ENCODE data around the gene SLCO1A2. TPM values are rescaled to one million over a fixed set of nuclear protein-coding genes. Genes with fewer than 3 reads are reported as not detected.

Gene SLCO1A2
- total RNA-seq, 2 donors from 2014 or later, result not detected

- no peak for DNase-seq
- H3K9me3 Mint-ChIP-seq, result no peaks in the 10 kb centered on the region
- no peaks in the 10 kb centered on the region for H3K4me1 Mint-ChIP-seq (ENCODE audit: low read depth)
- peaks cover 7% of the 10 kb centered on the region for H3K27me3 Mint-ChIP-seq (ENCODE audit: low read depth)
- H3K27ac Mint-ChIP-seq, result no peak overlapping the region
- no peak overlapping the region for H3K4me3 Mint-ChIP-seq
- ATAC-seq (replicated peaks in 1 of 2), result no peak
- no peaks in the 10 kb centered on the region for H3K36me3 Mint-ChIP-seq (ENCODE audit: insufficient read depth in 2 of 2)
Measured at GRCh38 chr12:21346542-21347205, 12.0 kb upstream of the SLCO1A2 start.

GRCh38 chr12:21343636-21344035, 8.9 kb upstream of the SLCO1A2 start:
- no peaks in the 10 kb centered on the region for H3K9me3 Mint-ChIP-seq
- H3K36me3 Mint-ChIP-seq (ENCODE audit: insufficient read depth in 2 of 2), result no peaks in the 10 kb centered on the region
- H3K4me3 Mint-ChIP-seq, result no peak overlapping the region
- H3K27ac Mint-ChIP-seq, result no peak overlapping the region
- ATAC-seq (replicated peaks in 1 of 2), result no peak
- no peaks in the 10 kb centered on the region for H3K4me1 Mint-ChIP-seq (ENCODE audit: low read depth)
- DNase-seq, result no peak
- peaks cover 7% of the 10 kb centered on the region for H3K27me3 Mint-ChIP-seq (ENCODE audit: low read depth)

- ATAC-seq (replicated peaks in 1 of 2), result no peak
- H3K4me3 Mint-ChIP-seq, result no peak overlapping the region
- H3K36me3 Mint-ChIP-seq (ENCODE audit: insufficient read depth in 2 of 2), result no peaks in the 10 kb centered on the region
- no peak for DNase-seq
- no peak overlapping the region for H3K27ac Mint-ChIP-seq
- no peaks in the 10 kb centered on the region for H3K4me1 Mint-ChIP-seq (ENCODE audit: low read depth)
- peaks cover 7% of the 10 kb centered on the region for H3K27me3 Mint-ChIP-seq (ENCODE audit: low read depth)
- H3K9me3 Mint-ChIP-seq, result no peaks in the 10 kb centered on the region
Measured at GRCh38 chr12:21341769-21342168, 7.1 kb upstream of the SLCO1A2 start.

- no peaks in the 10 kb centered on the region for H3K4me1 Mint-ChIP-seq (ENCODE audit: low read depth)
- H3K4me3 Mint-ChIP-seq, result peak overlapping the region in 1 of 2 donors; percentile 14
- DNase-seq (peak in 1 of 2 donors; percentile 5), ATAC-seq (replicated peaks in 1 of 2) (peak in 1 of 2 donors; percentile 62)
- H3K27ac Mint-ChIP-seq, result peak overlapping the region; percentile 71
- no peaks in the 10 kb centered on the region for H3K36me3 Mint-ChIP-seq (ENCODE audit: insufficient read depth in 2 of 2)
- H3K27me3 Mint-ChIP-seq (ENCODE audit: low read depth), result peaks cover 7% of the 10 kb centered on the region
- H3K9me3 Mint-ChIP-seq, result no peaks in the 10 kb centered on the region
Measured at GRCh38 chr12:21340403-21340802, 5.7 kb upstream of the SLCO1A2 start.

GRCh38 chr12:21339921-21340320, 5.2 kb upstream of the SLCO1A2 start:
- no peak for DNase-seq
- no peak overlapping the region for H3K4me3 Mint-ChIP-seq
- peaks cover 7% of the 10 kb centered on the region for H3K27me3 Mint-ChIP-seq (ENCODE audit: low read depth)
- no peaks in the 10 kb centered on the region for H3K4me1 Mint-ChIP-seq (ENCODE audit: low read depth)
- H3K27ac Mint-ChIP-seq, result peak overlapping the region; percentile 71
- H3K9me3 Mint-ChIP-seq, result no peaks in the 10 kb centered on the region
- ATAC-seq (replicated peaks in 1 of 2), result no peak
- no peaks in the 10 kb centered on the region for H3K36me3 Mint-ChIP-seq (ENCODE audit: insufficient read depth in 2 of 2)

- Mint-ChIP-seq H3K4me3 (no peak overlapping the region), H3K9me3 (no peaks in the 10 kb centered on the region), H3K27ac (no peak overlapping the region), H3K27me3 (ENCODE audit: low read depth) (peaks cover 6% of the 10 kb centered on the region), H3K4me1 (ENCODE audit: low read depth) (no peaks in the 10 kb centered on the region), H3K36me3 (ENCODE audit: insufficient read depth in 2 of 2) (no peaks in the 10 kb centered on the region)
- DNase-seq, result no peak
- peak; percentile 24 to 57 for ATAC-seq (replicated peaks in 1 of 2)
Measured at GRCh38 chr12:21337959-21338744, 3.4 kb upstream of the SLCO1A2 start.

- H3K27me3 Mint-ChIP-seq (ENCODE audit: low read depth), result no peaks in the 10 kb centered on the region
- no peaks in the 10 kb centered on the region for H3K4me1 Mint-ChIP-seq (ENCODE audit: low read depth)
- H3K27ac Mint-ChIP-seq, result no peak overlapping the region
- DNase-seq (no peak), ATAC-seq (replicated peaks in 1 of 2) (no peak)
- no peak overlapping the region for H3K4me3 Mint-ChIP-seq
- H3K9me3 Mint-ChIP-seq, result no peaks in the 10 kb centered on the region
- no peaks in the 10 kb centered on the region for H3K36me3 Mint-ChIP-seq (ENCODE audit: insufficient read depth in 2 of 2)
Measured at GRCh38 chr12:21337453-21337852, 2.7 kb upstream of the SLCO1A2 start.

GRCh38 chr12:21336656-21337055, 1.9 kb upstream of the SLCO1A2 start:
- no peak overlapping the region for H3K4me3 Mint-ChIP-seq
- H3K9me3 Mint-ChIP-seq, result no peaks in the 10 kb centered on the region
- no peaks in the 10 kb centered on the region for H3K36me3 Mint-ChIP-seq (ENCODE audit: insufficient read depth in 2 of 2)
- ATAC-seq (replicated peaks in 1 of 2) (no peak), DNase-seq (no peak)
- H3K27ac Mint-ChIP-seq, result no peak overlapping the region
- H3K27me3 Mint-ChIP-seq (ENCODE audit: low read depth), result no peaks in the 10 kb centered on the region
- H3K4me1 Mint-ChIP-seq (ENCODE audit: low read depth), result no peaks in the 10 kb centered on the region

GRCh38 chr12:21330682-21331253, 3.9 kb downstream of the SLCO1A2 start:
- Mint-ChIP-seq H3K4me1 (ENCODE audit: low read depth) (no peaks in the 10 kb centered on the region), H3K27ac (no peak overlapping the region), H3K27me3 (ENCODE audit: low read depth) (no peaks in the 10 kb centered on the region), H3K9me3 (peaks cover 5 to 10% of the 10 kb centered on the region in 2 donors), H3K36me3 (ENCODE audit: insufficient read depth in 2 of 2) (peaks cover 6 to 8% of the 10 kb centered on the region in 2 donors), H3K4me3 (no peak overlapping the region)
- ATAC-seq (replicated peaks in 1 of 2) (no peak), DNase-seq (no peak)

- Mint-ChIP-seq H3K27ac (no peak overlapping the region), H3K4me1 (ENCODE audit: low read depth) (no peaks in the 10 kb centered on the region), H3K27me3 (ENCODE audit: low read depth) (no peaks in the 10 kb centered on the region), H3K4me3 (no peak overlapping the region), H3K9me3 (peaks cover 5 to 12% of the 10 kb centered on the region in 2 donors), H3K36me3 (ENCODE audit: insufficient read depth in 2 of 2) (peaks cover 6 to 8% of the 10 kb centered on the region in 2 donors)
- DNase-seq (no peak), ATAC-seq (replicated peaks in 1 of 2) (no peak)
Measured at GRCh38 chr12:21328578-21328977, 6.1 kb downstream of the SLCO1A2 start.

- H3K36me3 Mint-ChIP-seq (ENCODE audit: insufficient read depth in 2 of 2), result peaks cover 5 to 6% of the 10 kb centered on the region in 2 donors
- no peaks in the 10 kb centered on the region for H3K27me3 Mint-ChIP-seq (ENCODE audit: low read depth)
- ATAC-seq (replicated peaks in 1 of 2), result no peak
- no peak overlapping the region for H3K27ac Mint-ChIP-seq
- peaks cover 5 to 10% of the 10 kb centered on the region in 2 donors for H3K9me3 Mint-ChIP-seq
- no peak overlapping the region for H3K4me3 Mint-ChIP-seq
- H3K4me1 Mint-ChIP-seq (ENCODE audit: low read depth), result no peaks in the 10 kb centered on the region
- no peak for DNase-seq
Measured at GRCh38 chr12:21324551-21324950, 10.2 kb downstream of the SLCO1A2 start.

GRCh38 chr12:21323736-21324135, 11.0 kb downstream of the SLCO1A2 start:
- Mint-ChIP-seq H3K27me3 (ENCODE audit: low read depth) (no peaks in the 10 kb centered on the region), H3K4me1 (ENCODE audit: low read depth) (no peaks in the 10 kb centered on the region), H3K36me3 (ENCODE audit: insufficient read depth in 2 of 2) (peaks cover 5 to 6% of the 10 kb centered on the region in 2 donors), H3K27ac (no peak overlapping the region), H3K9me3 (peaks cover 5 to 10% of the 10 kb centered on the region in 2 donors), H3K4me3 (no peak overlapping the region)
- DNase-seq (no peak), ATAC-seq (replicated peaks in 1 of 2) (no peak)

- Mint-ChIP-seq H3K36me3 (ENCODE audit: insufficient read depth in 2 of 2) (no peaks in the 10 kb centered on the region), H3K9me3 (no peaks in the 10 kb centered on the region), H3K4me1 (ENCODE audit: low read depth) (no peaks in the 10 kb centered on the region), H3K4me3 (no peak overlapping the region), H3K27me3 (ENCODE audit: low read depth) (peaks cover 9% of the 10 kb centered on the region), H3K27ac (no peak overlapping the region)
- DNase-seq (no peak), ATAC-seq (replicated peaks in 1 of 2) (no peak)
Measured at GRCh38 chr12:21308785-21309184, 25.9 kb downstream of the SLCO1A2 start.
